HepG2 (cell line): ENCODE results near the gene PRR19. TPM values are rescaled to one million over a fixed set of nuclear protein-coding genes. Genes with fewer than 3 reads are reported as not detected.

Source experiments
- ATAC-seq: fragments of 200-7000 bp; cut with Tn5 transposase; 3 replicates; pipeline ENCODE4 v1.9.1; 2020; ENCODE audit warnings: mild to moderate bottlenecking, moderate library complexity
- BruUV-seq: library from RNA; stranded (reverse); fragments of 400-500 nt; replicated peaks from 2 replicates; lab custom pipeline; 2021; lab: Mats Ljungman, UMichigan
- CTCF ChIA-PET: fragments of 300-600 bp; formaldehyde crosslinking; extraction: SDS; loops from one replicate; lab custom pipeline; 2021; ENCODE audit warnings: low total read pairs, inconsistent platforms, low intra/inter-chr PET ratio; lab: Yijun Ruan, JAX
- POLR2A ChIA-PET: fragments of 350-600 bp; sonication (Branson Sonifier 250); formaldehyde crosslinking; loops from one replicate; lab custom pipeline; 2020; ENCODE audit warnings: antibody characterized with exemption, inconsistent platforms; lab: Yijun Ruan, JAX
- DNase-seq: peaks from one replicate; pipeline ENCODE4 v3.0.0-alpha.2; 2015; ENCODE audit warnings: low spot score
- FAIRE-seq: peaks from 3 replicates; lab custom pipeline; 2011; peaks lifted over from hg19 to GRCh38; lab: Jason Lieb, UNC
- H2AFZ ChIP-seq: one replicate; pipeline ENCODE4 v1.6.1; 2011; ENCODE audit warnings: low read length, inconsistent platforms
- H3K27ac ChIP-seq: fragments of 300-600 bp; 3 replicates; pipeline ENCODE4 v1.8.0; 2011; ENCODE audit warnings: mixed run types, mild to moderate bottlenecking, mixed read lengths, low read length, inconsistent platforms; ENCODE audit not compliant: insufficient read depth; ENCODE audit errors: extremely low read length
- H3K27me3 ChIP-seq, 2 experiments: fragments of 200-600 bp in 1 of 2; 2 replicates in 1 of 2; 3 replicates in 1 of 2; pipeline versions ENCODE4 v1.6.0 to v1.8.0; 2011; ENCODE audit warnings: low read length in 2 of 2, mild to moderate bottlenecking in 2 of 2, moderate library complexity in 2 of 2, inconsistent platforms in 1 of 2; ENCODE audit not compliant: insufficient read depth in 2 of 2, control insufficient read depth in 1 of 2
- H3K36me3 ChIP-seq, 2 experiments: fragments of 200-600 bp in 1 of 2; replicated peaks in 1 of 2; 2 replicates in 1 of 2; 3 replicates in 1 of 2; pipeline versions ENCODE4 v1.5.1 to v1.8.0; 2011; ENCODE audit warnings: low read length in 2 of 2, inconsistent platforms in 1 of 2; ENCODE audit not compliant: insufficient read depth in 2 of 2, control insufficient read depth in 1 of 2
- H3K4me1 ChIP-seq: 2 replicates; pipeline ENCODE4 v1.5.1; 2012; ENCODE audit warnings: low read length, inconsistent platforms; ENCODE audit not compliant: insufficient read depth
- H3K4me2 ChIP-seq: 2 replicates; pipeline ENCODE4 v1.6.0; 2011; ENCODE audit warnings: low read depth, low read length, inconsistent platforms
- H3K4me3 ChIP-seq, 3 experiments: fragments of 200-600 bp in 1 of 3; sonication (generic), shearing (Covaris generic) in 1 of 3; replicated peaks in 1 of 3; 2 replicates each; pipeline ENCODE4 v1.5.1; 2011 to 2016; ENCODE audit warnings: low read length in 3 of 3, inconsistent platforms in 2 of 3, low read depth in 2 of 3, mild to moderate bottlenecking in 2 of 3, control low read depth in 1 of 3, mixed read lengths in 1 of 3; ENCODE audit not compliant: insufficient read depth in 1 of 3
- H3K79me2 ChIP-seq: one replicate; pipeline ENCODE4 v1.6.1; 2011; ENCODE audit warnings: low read length, inconsistent platforms; ENCODE audit not compliant: insufficient read depth
- H3K9ac ChIP-seq: 2 replicates; pipeline ENCODE4 v1.6.0; 2011; ENCODE audit warnings: mild to moderate bottlenecking, low read depth, low read length, inconsistent platforms; ENCODE audit not compliant: insufficient read depth
- H3K9me3 ChIP-seq: 2 replicates; pipeline ENCODE4 v1.5.1; 2012; ENCODE audit warnings: mild to moderate bottlenecking, low read length
- H4K20me1 ChIP-seq: 2 replicates; pipeline ENCODE4 v1.6.0; 2011; ENCODE audit warnings: inconsistent platforms, mild to moderate bottlenecking, low read length, moderate library complexity; ENCODE audit not compliant: insufficient read depth
- PHF21A ChIP-seq: sonication (generic); formaldehyde crosslinking; IDR thresholded peaks from 2 replicates; pipeline ENCODE4 v1.5.0; 2020; ENCODE audit warnings: mild to moderate bottlenecking, missing genetic modification reagents
- RCOR2 ChIP-seq: IDR thresholded peaks from 2 replicates; pipeline ENCODE4 v1.6.1; 2016; ENCODE audit warnings: missing biosample characterization, missing genetic modification reagents
- YEATS2 ChIP-seq: sonication (generic); formaldehyde crosslinking; IDR thresholded peaks from 2 replicates; pipeline ENCODE4 v1.4.0; 2020; ENCODE audit warnings: missing genetic modification reagents, borderline replicate concordance
- ZNF501 ChIP-seq: sonication (generic); formaldehyde crosslinking; IDR thresholded peaks from 2 replicates; pipeline ENCODE4 v1.5.1; 2020; ENCODE audit warnings: mild to moderate bottlenecking, moderate library complexity, missing genetic modification reagents
- ZNF569 ChIP-seq: sonication (generic); formaldehyde crosslinking; IDR thresholded peaks from 2 replicates; pipeline ENCODE4 v1.5.0; 2020; ENCODE audit warnings: mild to moderate bottlenecking, missing genetic modification reagents, moderate library complexity, borderline replicate concordance
- ZNF605 ChIP-seq: sonication (generic); formaldehyde crosslinking; IDR thresholded peaks from 2 replicates; pipeline ENCODE4 v1.8.0; 2022; ENCODE audit warnings: mild to moderate bottlenecking, missing genetic modification reagents
- WGBS: methylation state at CpG from one replicate; pipeline ENCODE4 v1.1.6; 2017; ENCODE audit warnings: low lambda C conversion rate; 5-methylcytosine and 5-hydroxymethylcytosine counted together
- in situ Hi-C: cut with HindIII; loops from 2 replicates; pipeline ENCODE4 v1.10.0; 2017; ENCODE audit warnings: low pct_unique_long_range_greater_than_20kb; ENCODE audit not compliant: extremely low pct_ligation_motif_present
- intact Hi-C: fragments of 100-400 bp; cut with micrococcal nuclease; formaldehyde crosslinking; loops from one replicate; pipeline ENCODE4 v1.10.0; 2022; ENCODE audit not compliant: unreplicated experiment
- polyA plus RNA-seq, 8 experiments: library from polyadenylated mRNA; depleted of rRNA in 3 of 8; stranded (reverse) in 7 of 8; unstranded in 1 of 8; fragments of >200 nt; fragmentation: Illumina TruSeq in 4 of 8; extraction: Trizol in 4 of 8; gene quantifications; 2 replicates each; pipeline versions ENCODE4 v1.2.1 to v1.2.3, GENCODE V29; 2011 to 2016; ENCODE audit warnings: low read depth in 4 of 8, missing spikeins in 1 of 8, mixed read lengths in 1 of 8; ENCODE audit not compliant: insufficient read depth in 1 of 8
- total RNA-seq, 5 experiments: library from RNA; depleted of rRNA; stranded (reverse); fragments of >200 nt; fragmentation: Illumina TruSeq; extraction: Trizol; gene quantifications; 2 replicates each; pipeline ENCODE4 v1.2.3, GENCODE V29; 2016; ENCODE audit warnings: low read depth in 1 of 5
- TF ChIP-seq, protein P1 (sequence below): sonication (generic); formaldehyde crosslinking; IDR thresholded peaks from 2 replicates; pipeline ENCODE4 v1.5.0; 2020; ENCODE audit warnings: missing genetic modification reagents, mild to moderate bottlenecking, borderline replicate concordance
- TF ChIP-seq, protein P2 (sequence below): sonication (generic); formaldehyde crosslinking; IDR thresholded peaks from 2 replicates; pipeline ENCODE4 v1.5.0; 2020; ENCODE audit warnings: mild to moderate bottlenecking, missing genetic modification reagents, moderate library complexity
- TF ChIP-seq, protein P3 (sequence below): IDR thresholded peaks from 2 replicates; pipeline ENCODE4 v1.6.1; 2016; ENCODE audit warnings: missing genetic modification reagents, missing compliant biosample characterization
- TF ChIP-seq, protein P4 (sequence below): sonication (generic); formaldehyde crosslinking; IDR thresholded peaks from 2 replicates; pipeline ENCODE4 v1.4.0; 2020; ENCODE audit warnings: missing genetic modification reagents

The PRR19 gene
- total and polyA plus RNA-seq, 2 of the 13 experiments (the other 11 are each of a cell fraction or from before 2014, with no cell fraction given) = 0.21 to 0.33 TPM

DNA sequence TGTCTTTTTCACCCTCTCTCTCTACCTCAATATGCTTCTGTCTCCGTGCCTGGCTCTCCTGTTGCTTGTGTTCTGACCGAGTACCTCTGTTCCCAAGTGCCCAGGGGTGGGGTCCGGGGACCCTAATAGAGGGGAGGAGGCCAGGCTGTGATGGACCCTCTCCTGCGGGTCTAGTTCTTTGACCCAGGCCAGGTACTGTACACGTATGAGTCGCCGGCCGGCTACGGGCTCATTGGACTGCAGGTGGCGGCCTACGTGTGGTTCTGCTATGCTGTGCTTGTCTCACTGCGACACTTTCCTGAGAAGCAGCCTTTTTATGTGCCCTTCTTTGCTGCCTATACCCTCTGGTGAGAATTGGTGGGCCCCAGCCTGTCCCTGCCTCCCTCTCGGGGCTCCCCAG, 15.6 kb downstream of the PRR19 start:
- H3K36me3 ChIP-seq = no peaks in the 10 kb centered on the region
- H3K9ac ChIP-seq = peak overlapping the region; percentile 37; the same call in 1 of the 2 replicates
- ChIA-PET CTCF (no interaction called here), POLR2A (interaction anchor here (1.1 kb wide), 1 partner anchor 75 kb away, joined by 3 read pairs; no protein-coding TSS in a partner anchor)
- peak; percentile 71 for TF ChIP-seq ZNF605 (CRISPR knock-in tag)
- no peak for TF ChIP-seq YEATS2 (CRISPR knock-in tag)
- peak; percentile 20; the same call in 1 of the 2 replicates for TF ChIP-seq ZNF501 (CRISPR knock-in tag)
- TF ChIP-seq, protein P1, sequence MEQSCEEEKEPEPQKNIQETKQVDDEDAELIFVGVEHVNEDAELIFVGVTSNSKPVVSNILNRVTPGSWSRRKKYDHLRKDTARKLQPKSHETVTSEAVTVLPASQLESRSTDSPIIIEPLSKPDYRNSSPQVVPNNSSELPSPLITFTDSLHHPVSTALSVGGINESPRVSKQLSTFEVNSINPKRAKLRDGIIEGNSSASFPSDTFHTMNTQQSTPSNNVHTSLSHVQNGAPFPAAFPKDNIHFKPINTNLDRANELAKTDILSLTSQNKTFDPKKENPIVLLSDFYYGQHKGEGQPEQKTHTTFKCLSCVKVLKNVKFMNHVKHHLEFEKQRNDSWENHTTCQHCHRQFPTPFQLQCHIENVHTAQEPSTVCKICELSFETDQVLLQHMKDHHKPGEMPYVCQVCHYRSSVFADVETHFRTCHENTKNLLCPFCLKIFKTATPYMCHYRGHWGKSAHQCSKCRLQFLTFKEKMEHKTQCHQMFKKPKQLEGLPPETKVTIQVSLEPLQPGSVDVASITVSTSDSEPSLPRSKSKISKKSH (CRISPR knock-in tag) = no peak
- no peak for TF ChIP-seq RCOR2 (CRISPR knock-in tag)
- TF ChIP-seq, protein P2, sequence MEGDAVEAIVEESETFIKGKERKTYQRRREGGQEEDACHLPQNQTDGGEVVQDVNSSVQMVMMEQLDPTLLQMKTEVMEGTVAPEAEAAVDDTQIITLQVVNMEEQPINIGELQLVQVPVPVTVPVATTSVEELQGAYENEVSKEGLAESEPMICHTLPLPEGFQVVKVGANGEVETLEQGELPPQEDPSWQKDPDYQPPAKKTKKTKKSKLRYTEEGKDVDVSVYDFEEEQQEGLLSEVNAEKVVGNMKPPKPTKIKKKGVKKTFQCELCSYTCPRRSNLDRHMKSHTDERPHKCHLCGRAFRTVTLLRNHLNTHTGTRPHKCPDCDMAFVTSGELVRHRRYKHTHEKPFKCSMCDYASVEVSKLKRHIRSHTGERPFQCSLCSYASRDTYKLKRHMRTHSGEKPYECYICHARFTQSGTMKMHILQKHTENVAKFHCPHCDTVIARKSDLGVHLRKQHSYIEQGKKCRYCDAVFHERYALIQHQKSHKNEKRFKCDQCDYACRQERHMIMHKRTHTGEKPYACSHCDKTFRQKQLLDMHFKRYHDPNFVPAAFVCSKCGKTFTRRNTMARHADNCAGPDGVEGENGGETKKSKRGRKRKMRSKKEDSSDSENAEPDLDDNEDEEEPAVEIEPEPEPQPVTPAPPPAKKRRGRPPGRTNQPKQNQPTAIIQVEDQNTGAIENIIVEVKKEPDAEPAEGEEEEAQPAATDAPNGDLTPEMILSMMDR (CRISPR knock-in tag) = peak; percentile 62
- TF ChIP-seq PHF21A (CRISPR knock-in tag) = no peak
- TF ChIP-seq, protein P3, sequence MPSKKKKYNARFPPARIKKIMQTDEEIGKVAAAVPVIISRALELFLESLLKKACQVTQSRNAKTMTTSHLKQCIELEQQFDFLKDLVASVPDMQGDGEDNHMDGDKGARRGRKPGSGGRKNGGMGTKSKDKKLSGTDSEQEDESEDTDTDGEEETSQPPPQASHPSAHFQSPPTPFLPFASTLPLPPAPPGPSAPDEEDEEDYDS = 0 out of 2 replicates have a peak, but pooled peaks have one; percentile 23
- TF ChIP-seq ZNF569 = no peak
- TF ChIP-seq, protein P4, sequence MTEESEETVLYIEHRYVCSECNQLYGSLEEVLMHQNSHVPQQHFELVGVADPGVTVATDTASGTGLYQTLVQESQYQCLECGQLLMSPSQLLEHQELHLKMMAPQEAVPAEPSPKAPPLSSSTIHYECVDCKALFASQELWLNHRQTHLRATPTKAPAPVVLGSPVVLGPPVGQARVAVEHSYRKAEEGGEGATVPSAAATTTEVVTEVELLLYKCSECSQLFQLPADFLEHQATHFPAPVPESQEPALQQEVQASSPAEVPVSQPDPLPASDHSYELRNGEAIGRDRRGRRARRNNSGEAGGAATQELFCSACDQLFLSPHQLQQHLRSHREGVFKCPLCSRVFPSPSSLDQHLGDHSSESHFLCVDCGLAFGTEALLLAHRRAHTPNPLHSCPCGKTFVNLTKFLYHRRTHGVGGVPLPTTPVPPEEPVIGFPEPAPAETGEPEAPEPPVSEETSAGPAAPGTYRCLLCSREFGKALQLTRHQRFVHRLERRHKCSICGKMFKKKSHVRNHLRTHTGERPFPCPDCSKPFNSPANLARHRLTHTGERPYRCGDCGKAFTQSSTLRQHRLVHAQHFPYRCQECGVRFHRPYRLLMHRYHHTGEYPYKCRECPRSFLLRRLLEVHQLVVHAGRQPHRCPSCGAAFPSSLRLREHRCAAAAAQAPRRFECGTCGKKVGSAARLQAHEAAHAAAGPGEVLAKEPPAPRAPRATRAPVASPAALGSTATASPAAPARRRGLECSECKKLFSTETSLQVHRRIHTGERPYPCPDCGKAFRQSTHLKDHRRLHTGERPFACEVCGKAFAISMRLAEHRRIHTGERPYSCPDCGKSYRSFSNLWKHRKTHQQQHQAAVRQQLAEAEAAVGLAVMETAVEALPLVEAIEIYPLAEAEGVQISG (CRISPR knock-in tag) = 0 out of 2 replicates have a peak, but pooled peaks have one; percentile 33
- ATAC-seq (peak; percentile 72), DNase-seq (no peak), FAIRE-seq (peak; percentile 63)
- peaks cover 37% of the 10 kb centered on the region for H3K4me1 ChIP-seq
- H3K9me3 ChIP-seq = no peaks in the 10 kb centered on the region
- no peaks in the 10 kb centered on the region for H4K20me1 ChIP-seq
- peak overlapping the region; percentile 46 to 70 (median 54) for H3K4me3 ChIP-seq
- H3K27ac ChIP-seq = no peak overlapping the region
- intact Hi-C loops = loop anchor here (1.0 kb wide), 1 partner anchor 8 kb away; the partner anchor contains the start of gene MEGF8
- H2AFZ ChIP-seq = peak overlapping the region; percentile 90
- no TSS peak for BruUV-seq
- in situ Hi-C loops = no loop called here
- WGBS = 12% methylated on average over 6 of the region's 13 CpGs
- H3K4me2 ChIP-seq = peak overlapping the region; percentile 99
- no peaks in the 10 kb centered on the region for H3K79me2 ChIP-seq
- H3K27me3 ChIP-seq = peaks cover 0 to 21% of the 10 kb centered on the region in 2 experiments; a peak in 3 of 5 replicates
